Left lung (tissue), 10 donors: ENCODE data around the gene DGKB. TPM values are rescaled to one million over a fixed set of nuclear protein-coding genes. Genes with fewer than 3 reads are reported as not detected.
A peak's percentile ranks its signal among the peaks of the same experiment; 100 is the strongest.

Experiments used
- ATAC-seq: fragments of 200-7000 bp; cut with Tn5 transposase; one replicate; pipeline ENCODE4 v1.9.1; 2020; ENCODE audit warnings: moderate library complexity
- DNase-seq, 4 donors: peaks; one replicate each; pipeline ENCODE4 v3.0.0-alpha.2; 2013 to 2020
- H3K27ac ChIP-seq, 2 donors: fragments of 200-600 bp; sonication (generic) in 1 of 2; one replicate each; pipeline versions ENCODE4 v1.5.0 to v1.8.0; 2020 to 2021
- H3K27me3 ChIP-seq, 2 donors: fragments of 200-600 bp; sonication (generic) in 1 of 2; one replicate each; pipeline versions ENCODE4 v1.5.0 to v1.8.0; 2020 to 2021
- H3K36me3 ChIP-seq, 2 donors: fragments of 200-600 bp; sonication (generic) in 1 of 2; one replicate each; pipeline versions ENCODE4 v1.5.0 to v1.8.0; 2020 to 2021
- H3K4me1 ChIP-seq, 2 donors: fragments of 200-600 bp; one replicate each; pipeline ENCODE4 v1.8.0; 2021
- H3K4me3 ChIP-seq, 2 donors: fragments of 200-600 bp; sonication (generic) in 1 of 2; one replicate each; pipeline versions ENCODE4 v1.5.0 to v1.8.0; 2020 to 2021; ENCODE audit warnings: mild to moderate bottlenecking in 1 of 2
- H3K9me3 ChIP-seq, 2 donors: fragments of 200-600 bp; sonication (generic) in 1 of 2; one replicate each; pipeline versions ENCODE4 v1.5.0 to v1.8.0; 2020 to 2021
- CTCF ChIP-seq, 2 donors: fragments of 200-600 bp; sonication (generic) in 1 of 2; IDR thresholded peaks; one replicate each; pipeline versions ENCODE4 v1.5.0 to v1.8.0; 2021; ENCODE audit warnings: antibody characterized with exemption in 2 of 2
- intact Hi-C, 2 donors: fragments of 100-400 bp; cut with DNase I; formaldehyde crosslinking; loops; one replicate each; pipeline versions ENCODE4 v1.11.2 to v1.14.2; 2022
- polyA plus RNA-seq, 6 donors: library from polyadenylated mRNA; unstranded; fragments of 120-200 nt; gene quantifications; one replicate each; pipeline ENCODE4 v1.2.1, GENCODE V29; 2013; ENCODE audit not compliant: insufficient read length in 6 of 6
- total RNA-seq, 2 donors: library from RNA; stranded (reverse); fragmentation: NEBNext Ultra II Directional; extraction: Animal tissue kit (Norgen Biotek cat#: 25700); gene quantifications; one replicate each; pipeline ENCODE4 v1.2.1, GENCODE V29; 2021
- donor health status: DM: no; HTN: yes; CAD: no.
- donor health status: DM: no; HTN: no; CAD: no.

Gene DGKB
- total and polyA plus RNA-seq, 8 donors, result 0.15 to 0.31 (median 0.27) TPM; not detected in 1

- intact Hi-C loops, result no loop called here
- ATAC-seq (no peak), DNase-seq (no peak)
- H3K4me3 ChIP-seq, result no peak overlapping the region
- no peaks in the 10 kb centered on the region for H3K9me3 ChIP-seq
- no peaks in the 10 kb centered on the region for H3K4me1 ChIP-seq
- no peak for TF ChIP-seq CTCF (IDR thresholded peaks at IDR 0.05)
- no peaks in the 10 kb centered on the region for H3K27me3 ChIP-seq
- no peaks in the 10 kb centered on the region for H3K36me3 ChIP-seq
- H3K27ac ChIP-seq, result no peak overlapping the region
Observed at GRCh38 chr7:14765731-14766130, 136.8 kb downstream of the DGKB start.

- Histone ChIP-seq H3K4me1 (no peaks in the 10 kb centered on the region), H3K36me3 (no peaks in the 10 kb centered on the region), H3K27ac (no peak overlapping the region), H3K9me3 (no peaks in the 10 kb centered on the region), H3K4me3 (no peak overlapping the region), H3K27me3 (no peaks in the 10 kb centered on the region)
- ATAC-seq, result no peak
- no peak for TF ChIP-seq CTCF (IDR thresholded peaks at IDR 0.05)
- intact Hi-C loops, result no loop called here
- no peak for DNase-seq
Observed at GRCh38 chr7:14762561-14762960, 140.0 kb downstream of the DGKB start.

GRCh38 chr7:14761510-14762296, 140.8 kb downstream of the DGKB start:
- Histone ChIP-seq H3K4me3 (no peak overlapping the region), H3K36me3 (no peaks in the 10 kb centered on the region), H3K9me3 (no peaks in the 10 kb centered on the region), H3K27me3 (no peaks in the 10 kb centered on the region), H3K27ac (no peak overlapping the region), H3K4me1 (no peaks in the 10 kb centered on the region)
- no peak for TF ChIP-seq CTCF (IDR thresholded peaks at IDR 0.05)
- ATAC-seq, result no peak
- intact Hi-C loops, result no loop called here
- DNase-seq, result peak in 3 of 4 donors; percentile 31 to 61 (median 35)

- no peak for TF ChIP-seq CTCF (IDR thresholded peaks at IDR 0.05)
- no peak for ATAC-seq
- DNase-seq, result no peak
- H3K4me3 ChIP-seq, result no peak overlapping the region
- no peaks in the 10 kb centered on the region for H3K36me3 ChIP-seq
- intact Hi-C loops, result no loop called here
- no peak overlapping the region for H3K27ac ChIP-seq
- no peaks in the 10 kb centered on the region for H3K9me3 ChIP-seq
- no peaks in the 10 kb centered on the region for H3K27me3 ChIP-seq
- H3K4me1 ChIP-seq, result no peaks in the 10 kb centered on the region
Observed at GRCh38 chr7:14760730-14761478, 141.6 kb downstream of the DGKB start.

- H3K9me3 ChIP-seq, result no peaks in the 10 kb centered on the region
- ATAC-seq, result no peak
- no peak for TF ChIP-seq CTCF (IDR thresholded peaks at IDR 0.05)
- no peak overlapping the region for H3K27ac ChIP-seq
- no peaks in the 10 kb centered on the region for H3K36me3 ChIP-seq
- H3K4me3 ChIP-seq, result no peak overlapping the region
- H3K4me1 ChIP-seq, result no peaks in the 10 kb centered on the region
- no peak for DNase-seq
- H3K27me3 ChIP-seq, result no peaks in the 10 kb centered on the region
- intact Hi-C loops, result no loop called here
Observed at GRCh38 chr7:14759785-14760184, 142.8 kb downstream of the DGKB start.
